HepG2 (cell line): ENCODE data around the gene TLN1. TPM values are rescaled to one million over a fixed set of nuclear protein-coding genes. Genes with fewer than 3 reads are reported as not detected.

Source experiments
- EEA1 ChIP-seq: sonication (generic); formaldehyde crosslinking; IDR thresholded peaks from 2 replicates; pipeline ENCODE4 v1.5.1; 2020; ENCODE audit warnings: mild to moderate bottlenecking, missing genetic modification reagents, borderline replicate concordance
- EED ChIP-seq: sonication (generic); formaldehyde crosslinking; IDR thresholded peaks from 2 replicates; pipeline ENCODE4 v1.5.0; 2020; ENCODE audit warnings: mild to moderate bottlenecking, missing genetic modification reagents
- FIP1L1 ChIP-seq: fragments of 200-400 bp; formaldehyde crosslinking; IDR thresholded peaks from 2 replicates; pipeline ENCODE4 v1.6.1; 2018; ENCODE audit warnings: low read depth, mild to moderate bottlenecking, low read length, moderate library complexity, borderline replicate concordance; ENCODE audit not compliant: insufficient read depth
- GATA4 ChIP-seq: sonication (generic); IDR thresholded peaks from 2 replicates; pipeline ENCODE4 v1.6.1; 2016; ENCODE audit warnings: antibody characterized with exemption, low read depth, borderline replicate concordance
- MTF2 ChIP-seq: sonication (generic); formaldehyde crosslinking; IDR thresholded peaks from 2 replicates; pipeline ENCODE4 v1.5.0; 2020; ENCODE audit warnings: missing genetic modification reagents, borderline replicate concordance
- MXI1 ChIP-seq: IDR thresholded peaks from 3 replicates; pipeline ENCODE4 v1.6.1; 2012; ENCODE audit warnings: low read depth, low read length, inconsistent platforms, borderline replicate concordance
- NR1H2 ChIP-seq: sonication (generic); formaldehyde crosslinking; IDR thresholded peaks from 2 replicates; pipeline ENCODE4 v1.8.1; 2022; ENCODE audit warnings: low read depth, missing genetic modification reagents, borderline replicate concordance
- SYNCRIP ChIP-seq: fragments of 200-400 bp; formaldehyde crosslinking; IDR thresholded peaks from 2 replicates; pipeline ENCODE4 v1.6.1; 2018; ENCODE audit warnings: mild to moderate bottlenecking, low read depth, low read length; ENCODE audit not compliant: insufficient read depth
- TRIM24 ChIP-seq: sonication (generic); formaldehyde crosslinking; IDR thresholded peaks from 2 replicates; pipeline ENCODE4 v1.8.0; 2022; ENCODE audit warnings: mild to moderate bottlenecking, missing genetic modification reagents
- ZBTB1 ChIP-seq: sonication (generic); formaldehyde crosslinking; IDR thresholded peaks from 2 replicates; pipeline ENCODE4 v1.4.0; 2020; ENCODE audit warnings: missing genetic modification reagents, borderline replicate concordance
- ZFP1 ChIP-seq: IDR thresholded peaks from 2 replicates; pipeline ENCODE4 v1.6.1; 2016
- ZMYM4 ChIP-seq: sonication (generic); formaldehyde crosslinking; IDR thresholded peaks from 2 replicates; pipeline ENCODE4 v1.8.1; 2023; ENCODE audit warnings: mild to moderate bottlenecking, missing genetic modification reagents
- ZNF3 ChIP-seq: IDR thresholded peaks from 2 replicates; pipeline ENCODE4 v1.7.0; 2017; ENCODE audit warnings: inconsistent platforms
- ZNF382 ChIP-seq: sonication (generic); formaldehyde crosslinking; IDR thresholded peaks from 2 replicates; pipeline ENCODE4 v1.5.0; 2020; ENCODE audit warnings: missing genetic modification reagents, mild to moderate bottlenecking, borderline replicate concordance
- ZNF530 ChIP-seq: sonication (generic); formaldehyde crosslinking; IDR thresholded peaks from 2 replicates; pipeline ENCODE4 v1.5.0; 2020; ENCODE audit warnings: low read depth, mild to moderate bottlenecking, missing genetic modification reagents
- ZNF720 ChIP-seq: sonication (generic); formaldehyde crosslinking; IDR thresholded peaks from 2 replicates; pipeline ENCODE4 v1.4.0; 2020; ENCODE audit warnings: missing genetic modification reagents
- ZSCAN22 ChIP-seq: sonication (generic); formaldehyde crosslinking; IDR thresholded peaks from 2 replicates; pipeline ENCODE4 v1.4.0; 2020; ENCODE audit warnings: mild to moderate bottlenecking, missing genetic modification reagents
- polyA plus RNA-seq, 8 experiments: library from polyadenylated mRNA; depleted of rRNA in 3 of 8; stranded (reverse) in 7 of 8; unstranded in 1 of 8; fragments of >200 nt; fragmentation: Illumina TruSeq in 4 of 8; extraction: Trizol in 4 of 8; gene quantifications; 2 replicates each; pipeline versions ENCODE4 v1.2.1 to v1.2.3, GENCODE V29; 2011 to 2016; ENCODE audit warnings: low read depth in 4 of 8, missing spikeins in 1 of 8, mixed read lengths in 1 of 8; ENCODE audit not compliant: insufficient read depth in 1 of 8
- total RNA-seq, 5 experiments: library from RNA; depleted of rRNA; stranded (reverse); fragments of >200 nt; fragmentation: Illumina TruSeq; extraction: Trizol; gene quantifications; 2 replicates each; pipeline ENCODE4 v1.2.3, GENCODE V29; 2016; ENCODE audit warnings: low read depth in 1 of 5
- TF ChIP-seq, protein P1 (sequence below): sonication (generic); formaldehyde crosslinking; IDR thresholded peaks from 2 replicates; pipeline ENCODE4 v1.5.1; 2020; ENCODE audit warnings: mild to moderate bottlenecking, missing genetic modification reagents
- TF ChIP-seq, protein P2 (sequence below): sonication (generic); formaldehyde crosslinking; IDR thresholded peaks from 2 replicates; pipeline ENCODE4 v1.9.0; 2021; ENCODE audit warnings: mild to moderate bottlenecking, missing genetic modification reagents
- TF ChIP-seq, protein P3 (sequence below): IDR thresholded peaks from 2 replicates; pipeline ENCODE4 v1.6.1; 2018; ENCODE audit warnings: missing genetic modification reagents, mild to moderate bottlenecking, missing compliant biosample characterization

Gene TLN1
- total and polyA plus RNA-seq, 2 of the 13 experiments (the other 11 are each of a cell fraction or from before 2014, with no cell fraction given), result 35.2 to 51.8 TPM

DNA sequence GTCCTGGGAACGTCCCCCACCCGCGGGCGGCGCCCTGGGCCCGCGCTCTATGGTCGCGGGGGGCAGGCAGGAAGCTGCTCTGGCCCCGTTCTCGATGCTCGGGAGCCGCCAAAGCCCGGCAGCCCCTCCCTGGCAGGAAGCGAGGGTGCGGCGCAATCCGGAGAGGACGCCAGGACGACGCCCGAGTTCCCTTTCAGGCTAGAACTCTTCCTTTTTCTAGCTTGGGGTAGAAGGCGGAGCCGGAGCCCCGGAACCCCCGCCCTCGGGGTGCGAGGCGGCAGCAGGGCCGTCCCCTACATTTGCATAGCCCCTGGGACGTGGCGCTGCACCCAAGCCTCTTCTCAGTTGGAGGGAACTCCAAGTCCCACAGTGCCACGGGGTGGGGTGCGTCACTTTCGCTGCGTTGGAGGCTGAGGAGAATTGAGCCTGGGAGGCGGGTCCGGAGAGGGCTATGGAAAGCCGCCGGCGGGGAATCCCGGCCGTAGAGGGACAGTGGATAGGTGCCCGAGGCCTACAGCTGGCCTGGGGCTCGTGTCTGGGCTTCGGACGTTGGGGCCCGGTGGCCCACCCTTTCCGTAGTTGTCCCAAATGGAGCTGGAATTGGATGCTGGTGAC, at the start of gene TLN1, which contains the start of gene CREB3 (continued):
- TF ChIP-seq NR1H2 (CRISPR knock-in tag) (no peak), ZBTB1 (CRISPR knock-in tag) (no peak), ZSCAN22 (CRISPR knock-in tag) (no peak), ZNF382 (CRISPR knock-in tag) (no peak), FIP1L1 (no peak), ZNF720 (CRISPR knock-in tag) (no peak), ZNF530 (CRISPR knock-in tag) (no peak), SYNCRIP (no peak), ZFP1 (CRISPR knock-in tag) (no peak), ZNF3 (CRISPR knock-in tag) (no peak), MTF2 (CRISPR knock-in tag) (no peak), ZMYM4 (CRISPR knock-in tag) (peak; percentile 75), EEA1 (CRISPR knock-in tag) (no peak; the same call in 1 of the 2 replicates), GATA4 (peak; percentile 12; the same call in 1 of the 2 replicates), MXI1 (peak; percentile 67; the same call in 1 of the 3 replicates), TRIM24 (CRISPR knock-in tag) (no peak), EED (CRISPR knock-in tag) (no peak)
- TF ChIP-seq, protein P1, sequence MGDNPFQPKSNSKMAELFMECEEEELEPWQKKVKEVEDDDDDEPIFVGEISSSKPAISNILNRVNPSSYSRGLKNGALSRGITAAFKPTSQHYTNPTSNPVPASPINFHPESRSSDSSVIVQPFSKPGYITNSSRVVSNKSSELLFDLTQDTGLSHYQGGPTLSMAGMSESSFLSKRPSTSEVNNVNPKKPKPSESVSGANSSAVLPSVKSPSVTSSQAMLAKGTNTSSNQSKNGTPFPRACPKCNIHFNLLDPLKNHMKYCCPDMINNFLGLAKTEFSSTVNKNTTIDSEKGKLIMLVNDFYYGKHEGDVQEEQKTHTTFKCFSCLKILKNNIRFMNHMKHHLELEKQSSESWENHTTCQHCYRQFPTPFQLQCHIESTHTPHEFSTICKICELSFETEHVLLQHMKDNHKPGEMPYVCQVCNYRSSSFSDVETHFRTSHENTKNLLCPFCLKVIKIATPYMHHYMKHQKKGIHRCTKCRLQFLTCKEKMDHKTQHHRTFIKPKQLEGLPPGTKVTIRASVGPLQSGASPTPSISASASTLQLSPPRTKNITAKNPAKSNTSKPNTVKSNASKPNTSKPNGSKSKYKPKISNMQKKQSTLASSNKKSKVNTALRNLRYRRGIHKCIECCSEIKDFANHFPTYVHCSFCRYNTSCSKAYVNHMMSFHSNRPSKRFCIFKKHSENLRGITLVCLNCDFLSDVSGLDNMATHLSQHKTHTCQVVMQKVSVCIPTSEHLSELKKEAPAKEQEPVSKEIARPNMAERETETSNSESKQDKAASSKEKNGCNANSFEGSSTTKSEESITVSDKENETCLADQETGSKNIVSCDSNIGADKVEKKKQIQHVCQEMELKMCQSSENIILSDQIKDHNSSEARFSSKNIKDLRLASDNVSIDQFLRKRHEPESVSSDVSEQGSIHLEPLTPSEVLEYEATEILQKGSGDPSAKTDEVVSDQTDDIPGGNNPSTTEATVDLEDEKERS (CRISPR knock-in tag), result 0 out of 2 replicates have a peak, but pooled peaks have one; percentile 17
- TF ChIP-seq, protein P2, sequence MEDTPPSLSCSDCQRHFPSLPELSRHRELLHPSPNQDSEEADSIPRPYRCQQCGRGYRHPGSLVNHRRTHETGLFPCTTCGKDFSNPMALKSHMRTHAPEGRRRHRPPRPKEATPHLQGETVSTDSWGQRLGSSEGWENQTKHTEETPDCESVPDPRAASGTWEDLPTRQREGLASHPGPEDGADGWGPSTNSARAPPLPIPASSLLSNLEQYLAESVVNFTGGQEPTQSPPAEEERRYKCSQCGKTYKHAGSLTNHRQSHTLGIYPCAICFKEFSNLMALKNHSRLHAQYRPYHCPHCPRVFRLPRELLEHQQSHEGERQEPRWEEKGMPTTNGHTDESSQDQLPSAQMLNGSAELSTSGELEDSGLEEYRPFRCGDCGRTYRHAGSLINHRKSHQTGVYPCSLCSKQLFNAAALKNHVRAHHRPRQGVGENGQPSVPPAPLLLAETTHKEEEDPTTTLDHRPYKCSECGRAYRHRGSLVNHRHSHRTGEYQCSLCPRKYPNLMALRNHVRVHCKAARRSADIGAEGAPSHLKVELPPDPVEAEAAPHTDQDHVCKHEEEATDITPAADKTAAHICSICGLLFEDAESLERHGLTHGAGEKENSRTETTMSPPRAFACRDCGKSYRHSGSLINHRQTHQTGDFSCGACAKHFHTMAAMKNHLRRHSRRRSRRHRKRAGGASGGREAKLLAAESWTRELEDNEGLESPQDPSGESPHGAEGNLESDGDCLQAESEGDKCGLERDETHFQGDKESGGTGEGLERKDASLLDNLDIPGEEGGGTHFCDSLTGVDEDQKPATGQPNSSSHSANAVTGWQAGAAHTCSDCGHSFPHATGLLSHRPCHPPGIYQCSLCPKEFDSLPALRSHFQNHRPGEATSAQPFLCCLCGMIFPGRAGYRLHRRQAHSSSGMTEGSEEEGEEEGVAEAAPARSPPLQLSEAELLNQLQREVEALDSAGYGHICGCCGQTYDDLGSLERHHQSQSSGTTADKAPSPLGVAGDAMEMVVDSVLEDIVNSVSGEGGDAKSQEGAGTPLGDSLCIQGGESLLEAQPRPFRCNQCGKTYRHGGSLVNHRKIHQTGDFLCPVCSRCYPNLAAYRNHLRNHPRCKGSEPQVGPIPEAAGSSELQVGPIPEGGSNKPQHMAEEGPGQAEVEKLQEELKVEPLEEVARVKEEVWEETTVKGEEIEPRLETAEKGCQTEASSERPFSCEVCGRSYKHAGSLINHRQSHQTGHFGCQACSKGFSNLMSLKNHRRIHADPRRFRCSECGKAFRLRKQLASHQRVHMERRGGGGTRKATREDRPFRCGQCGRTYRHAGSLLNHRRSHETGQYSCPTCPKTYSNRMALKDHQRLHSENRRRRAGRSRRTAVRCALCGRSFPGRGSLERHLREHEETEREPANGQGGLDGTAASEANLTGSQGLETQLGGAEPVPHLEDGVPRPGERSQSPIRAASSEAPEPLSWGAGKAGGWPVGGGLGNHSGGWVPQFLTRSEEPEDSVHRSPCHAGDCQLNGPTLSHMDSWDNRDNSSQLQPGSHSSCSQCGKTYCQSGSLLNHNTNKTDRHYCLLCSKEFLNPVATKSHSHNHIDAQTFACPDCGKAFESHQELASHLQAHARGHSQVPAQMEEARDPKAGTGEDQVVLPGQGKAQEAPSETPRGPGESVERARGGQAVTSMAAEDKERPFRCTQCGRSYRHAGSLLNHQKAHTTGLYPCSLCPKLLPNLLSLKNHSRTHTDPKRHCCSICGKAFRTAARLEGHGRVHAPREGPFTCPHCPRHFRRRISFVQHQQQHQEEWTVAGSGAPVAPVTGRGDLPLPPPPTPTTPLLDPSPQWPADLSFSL (CRISPR knock-in tag), result no peak
- TF ChIP-seq, protein P3, sequence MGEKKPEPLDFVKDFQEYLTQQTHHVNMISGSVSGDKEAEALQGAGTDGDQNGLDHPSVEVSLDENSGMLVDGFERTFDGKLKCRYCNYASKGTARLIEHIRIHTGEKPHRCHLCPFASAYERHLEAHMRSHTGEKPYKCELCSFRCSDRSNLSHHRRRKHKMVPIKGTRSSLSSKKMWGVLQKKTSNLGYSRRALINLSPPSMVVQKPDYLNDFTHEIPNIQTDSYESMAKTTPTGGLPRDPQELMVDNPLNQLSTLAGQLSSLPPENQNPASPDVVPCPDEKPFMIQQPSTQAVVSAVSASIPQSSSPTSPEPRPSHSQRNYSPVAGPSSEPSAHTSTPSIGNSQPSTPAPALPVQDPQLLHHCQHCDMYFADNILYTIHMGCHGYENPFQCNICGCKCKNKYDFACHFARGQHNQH, result peak; percentile 86; the same call in 1 of the 2 replicates
